ENCODE measurements around the gene BRPF3. TPM values are rescaled to one million over a fixed set of nuclear protein-coding genes. Genes with fewer than 3 reads are reported as not detected.

Gene BRPF3
- total RNA-seq, 1 experiment from 2014 or later = 49.6 TPM

GRCh38 chr6:36219081-36219480, 22.5 kb downstream of the BRPF3 start:
- ChIA-PET POLR2A (no interaction called here), CTCF (no interaction called here)
- Histone ChIP-seq H3K4me3 (ENCODE audit: low read depth in 2 of 2, low read length in 2 of 2) (no peak overlapping the region), H3K9me3 (ENCODE audit: control insufficient read depth, insufficient read depth, low read depth, low read length) (no peaks in the 10 kb centered on the region), H3K27ac (ENCODE audit: low read length) (no peak overlapping the region), H3K36me3 (ENCODE audit: control insufficient read depth, insufficient read depth, low read length) (peaks cover 41% of the 10 kb centered on the region), H3K4me1 (ENCODE audit: control insufficient read depth, insufficient read depth, low read length) (no peaks in the 10 kb centered on the region), H3K27me3 (ENCODE audit: control insufficient read depth, insufficient read depth, low read length) (no peaks in the 10 kb centered on the region)
- BruUV-seq (replicated peaks) = no TSS peak
- no peak for DNase-seq (ENCODE audit: low read depth, low spot score)
- in situ Hi-C loops (cut with HindIII; ENCODE audit: low pct_unique_long_range_greater_than_20kb, low sequenced_read_pairs) (no loop called here), intact Hi-C loops (cut with micrococcal nuclease; ENCODE audit: unreplicated experiment) (no loop called here)
- TF ChIP-seq TCF7L2 (IDR thresholded peaks at IDR 0.05; ENCODE audit: low read depth, low read length) (no peak), CTCF (IDR thresholded peaks at IDR 0.05) (no peak), SIN3A (IDR thresholded peaks at IDR 0.05; ENCODE audit: borderline replicate concordance, insufficient read depth, low read depth, low read length) (no peak), REST (IDR thresholded peaks at IDR 0.05; ENCODE audit: insufficient read depth in 1 of 2, low read depth in 2 of 2, low read length in 1 of 2) (no peak), POLR2AphosphoS5 (IDR thresholded peaks at IDR 0.05; ENCODE audit: low read depth, low read length) (no peak)
- no peak for ATAC-seq

- no peak for DNase-seq (ENCODE audit: low read depth, low spot score)
- no TSS peak for BruUV-seq (replicated peaks)
- Histone ChIP-seq H3K27me3 (ENCODE audit: control insufficient read depth, insufficient read depth, low read length) (no peaks in the 10 kb centered on the region), H3K9me3 (ENCODE audit: control insufficient read depth, insufficient read depth, low read depth, low read length) (no peaks in the 10 kb centered on the region), H3K27ac (ENCODE audit: low read length) (no peak overlapping the region), H3K4me3 (ENCODE audit: low read depth in 2 of 2, low read length in 2 of 2) (no peak overlapping the region), H3K36me3 (ENCODE audit: control insufficient read depth, insufficient read depth, low read length) (peaks cover 41% of the 10 kb centered on the region), H3K4me1 (ENCODE audit: control insufficient read depth, insufficient read depth, low read length) (no peaks in the 10 kb centered on the region)
- no peak for ATAC-seq
- POLR2A ChIA-PET = no interaction called here
- TF ChIP-seq SIN3A (IDR thresholded peaks at IDR 0.05; ENCODE audit: borderline replicate concordance, insufficient read depth, low read depth, low read length) (no peak), POLR2AphosphoS5 (IDR thresholded peaks at IDR 0.05; ENCODE audit: low read depth, low read length) (no peak), REST (IDR thresholded peaks at IDR 0.05; ENCODE audit: insufficient read depth in 1 of 2, low read depth in 2 of 2, low read length in 1 of 2) (no peak), TCF7L2 (IDR thresholded peaks at IDR 0.05; ENCODE audit: low read depth, low read length) (no peak), CTCF (IDR thresholded peaks at IDR 0.05) (no peak)
- CTCF ChIA-PET = interaction anchor here (0.6 kb wide), 1 partner anchor 84 kb away, joined by 9 read pairs; no protein-coding TSS in a partner anchor
- intact Hi-C loops (cut with micrococcal nuclease; ENCODE audit: unreplicated experiment) = no loop called here
- in situ Hi-C loops (cut with HindIII; ENCODE audit: low pct_unique_long_range_greater_than_20kb, low sequenced_read_pairs) = no loop called here
Observed at GRCh38 chr6:36220226-36220625, 23.7 kb downstream of the BRPF3 start.

Data from Panc1 (cell line).